GM06990 (cell line): ENCODE data around the gene SERPINI2.
"Not testable (repeated sequence)": the region's sequence is repeated elsewhere in the genome, so short reads cannot be mapped to it uniquely, and the experiment has no call there.

ENCODE experiments used
- DNase-seq: peaks from one replicate; pipeline ENCODE4 v3.0.0-alpha.2; 2011; ENCODE audit not compliant: insufficient read length; ENCODE audit errors: extremely low read depth
- H3K27me3 ChIP-seq: replicated peaks from 2 replicates; pipeline ENCODE4 v1.6.0; 2011; ENCODE audit warnings: low read length; ENCODE audit not compliant: control insufficient read depth, insufficient read depth
- H3K36me3 ChIP-seq: 2 replicates; pipeline ENCODE4 v1.5.1; 2011; ENCODE audit warnings: low read length; ENCODE audit not compliant: control insufficient read depth, insufficient read depth
- H3K4me3 ChIP-seq: replicated peaks from 2 replicates; pipeline ENCODE4 v1.5.1; 2011; ENCODE audit warnings: low read depth, mild to moderate bottlenecking, control low read depth, low read length
- TF ChIP-seq, protein P1 (sequence below): IDR thresholded peaks from 2 replicates; pipeline ENCODE4 v1.5.1; 2011; ENCODE audit warnings: low read length, control low read depth, mild to moderate bottlenecking, inconsistent platforms; ENCODE audit not compliant: insufficient read depth, poor library complexity, severe bottlenecking

SERPINI2 gene

DNA sequence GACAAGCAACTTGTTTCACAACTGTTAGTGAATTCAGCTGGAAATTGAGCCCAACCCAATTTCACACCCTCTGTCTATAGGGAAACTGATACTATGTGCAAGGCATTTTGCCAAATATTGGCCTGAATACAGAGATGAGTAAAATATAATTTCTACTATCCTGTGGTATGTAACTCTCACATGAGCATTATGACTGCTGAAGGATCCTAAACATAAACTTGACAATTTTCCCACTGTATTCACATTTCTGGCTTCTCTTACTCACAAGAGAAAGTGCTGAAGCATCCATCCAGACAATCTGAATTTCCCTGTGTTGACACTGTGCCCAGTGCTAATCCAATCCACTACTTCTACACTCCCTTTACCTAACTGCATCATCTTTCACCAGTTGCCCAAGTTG is 28.4 kb downstream of the SERPINI2 start:
- Histone ChIP-seq H3K36me3 (no peaks in the 10 kb centered on the region), H3K4me3 (no peak overlapping the region), H3K27me3 (no peaks in the 10 kb centered on the region)
- no peak for DNase-seq
- TF ChIP-seq, protein P1, sequence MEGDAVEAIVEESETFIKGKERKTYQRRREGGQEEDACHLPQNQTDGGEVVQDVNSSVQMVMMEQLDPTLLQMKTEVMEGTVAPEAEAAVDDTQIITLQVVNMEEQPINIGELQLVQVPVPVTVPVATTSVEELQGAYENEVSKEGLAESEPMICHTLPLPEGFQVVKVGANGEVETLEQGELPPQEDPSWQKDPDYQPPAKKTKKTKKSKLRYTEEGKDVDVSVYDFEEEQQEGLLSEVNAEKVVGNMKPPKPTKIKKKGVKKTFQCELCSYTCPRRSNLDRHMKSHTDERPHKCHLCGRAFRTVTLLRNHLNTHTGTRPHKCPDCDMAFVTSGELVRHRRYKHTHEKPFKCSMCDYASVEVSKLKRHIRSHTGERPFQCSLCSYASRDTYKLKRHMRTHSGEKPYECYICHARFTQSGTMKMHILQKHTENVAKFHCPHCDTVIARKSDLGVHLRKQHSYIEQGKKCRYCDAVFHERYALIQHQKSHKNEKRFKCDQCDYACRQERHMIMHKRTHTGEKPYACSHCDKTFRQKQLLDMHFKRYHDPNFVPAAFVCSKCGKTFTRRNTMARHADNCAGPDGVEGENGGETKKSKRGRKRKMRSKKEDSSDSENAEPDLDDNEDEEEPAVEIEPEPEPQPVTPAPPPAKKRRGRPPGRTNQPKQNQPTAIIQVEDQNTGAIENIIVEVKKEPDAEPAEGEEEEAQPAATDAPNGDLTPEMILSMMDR: no peak

DNA sequence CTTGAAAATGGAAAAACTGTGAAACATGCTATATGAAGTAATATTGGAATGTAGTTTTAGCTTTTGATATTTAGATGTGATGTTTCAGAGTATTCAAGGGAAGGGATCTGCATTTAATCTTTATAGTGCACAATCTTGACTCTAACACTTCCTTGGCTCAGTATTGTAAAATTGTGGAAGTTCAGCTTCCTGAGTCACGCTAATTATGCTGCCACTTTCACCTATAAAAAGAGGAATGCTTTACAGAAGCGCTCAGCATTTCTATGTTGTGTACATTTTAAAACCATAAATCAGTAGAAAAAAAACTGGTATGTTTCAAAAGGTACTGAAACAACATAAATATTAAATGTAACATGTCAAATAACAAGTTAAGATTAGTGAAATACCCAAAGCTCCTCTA is 32.6 kb downstream of the SERPINI2 start:
- no peak for DNase-seq
- TF ChIP-seq, protein P1: no peak

DNA sequence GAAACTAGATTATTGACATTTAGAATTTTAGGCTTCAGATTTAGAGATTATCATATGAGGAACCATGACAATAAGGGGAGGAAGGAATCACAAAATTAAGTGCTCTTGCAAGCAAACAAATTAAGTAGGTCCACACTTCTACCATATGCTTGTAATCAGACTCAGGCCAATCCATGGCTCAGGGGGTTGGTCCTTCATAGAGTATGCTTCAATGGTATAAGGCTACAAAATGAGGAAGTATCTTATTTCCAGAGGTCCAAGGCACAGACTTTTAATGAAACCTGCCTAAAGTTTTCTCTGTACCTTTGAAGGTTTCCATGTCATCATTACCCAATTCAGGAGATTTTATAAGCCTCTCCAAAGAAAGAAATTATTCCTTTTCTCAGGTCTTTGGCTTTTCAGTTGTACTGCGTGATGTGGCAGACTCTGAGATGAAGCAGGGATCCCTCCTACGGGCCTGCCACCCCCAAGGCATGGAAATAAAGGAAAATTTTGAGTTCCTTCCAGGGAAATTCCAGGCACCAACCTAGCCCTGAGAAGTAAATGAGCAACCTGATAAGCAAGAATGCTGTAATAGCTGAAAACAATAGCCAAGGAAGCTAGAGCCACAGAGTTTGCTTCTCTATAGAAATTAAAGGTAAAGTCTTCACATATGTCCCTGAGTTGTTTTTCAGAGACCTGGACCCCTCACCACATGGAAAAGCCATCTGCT is 36.3 kb downstream of the SERPINI2 start:
- no peak for DNase-seq
- no peaks in the 10 kb centered on the region for H3K27me3 ChIP-seq
- H3K4me3 ChIP-seq: no peak overlapping the region
- TF ChIP-seq, protein P1: no peak
- no peaks in the 10 kb centered on the region for H3K36me3 ChIP-seq

More for the DNA sequence above, 32.6 kb downstream of the SERPINI2 start:
- H3K4me3 ChIP-seq: no peak overlapping the region
- no peaks in the 10 kb centered on the region for H3K36me3 ChIP-seq
- no peaks in the 10 kb centered on the region for H3K27me3 ChIP-seq

DNA sequence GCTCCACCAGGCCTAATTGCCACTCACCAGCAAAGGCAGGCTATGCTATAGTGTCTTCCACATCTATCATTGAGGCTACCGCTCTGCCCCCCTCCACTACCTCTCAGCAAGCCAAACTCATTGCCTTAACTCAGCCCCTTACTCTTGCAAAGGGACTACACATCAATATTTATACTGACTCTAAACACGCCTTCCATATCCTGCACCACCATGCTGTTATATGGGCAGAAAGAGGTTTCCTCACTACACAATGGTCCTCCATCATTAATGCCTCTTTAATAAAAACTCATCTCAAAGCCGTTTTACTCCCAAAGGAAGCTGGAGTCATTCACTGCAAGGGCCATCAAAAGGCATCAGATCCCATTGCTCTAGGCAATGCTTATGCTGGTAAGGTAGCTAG is 46.9 kb downstream of the SERPINI2 start:
- DNase-seq, H3K36me3 ChIP-seq, H3K27me3 ChIP-seq, H3K4me3 ChIP-seq: not testable (repeated sequence)

DNA sequence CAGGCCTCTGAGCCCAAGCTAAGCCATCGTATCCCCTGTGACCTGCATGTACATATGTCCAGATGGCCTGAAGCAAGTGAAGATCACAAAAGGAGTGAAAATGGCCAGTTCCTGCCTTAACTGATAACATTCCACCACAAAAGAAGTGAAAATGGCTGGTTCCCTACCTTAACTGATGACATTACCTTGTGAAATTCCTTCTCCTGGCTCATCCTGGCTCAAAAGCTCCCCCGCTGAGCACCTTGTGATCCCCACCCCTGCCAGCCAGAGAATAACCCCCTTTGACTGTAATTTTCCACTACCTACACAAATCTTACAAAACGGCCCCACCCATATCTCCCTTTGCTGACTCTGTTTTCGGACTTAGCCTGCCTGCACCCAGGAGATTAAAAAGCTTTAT is 51.4 kb downstream of the SERPINI2 start:
- H3K27me3 ChIP-seq, H3K36me3 ChIP-seq, H3K4me3 ChIP-seq, DNase-seq: not testable (repeated sequence)

DNA sequence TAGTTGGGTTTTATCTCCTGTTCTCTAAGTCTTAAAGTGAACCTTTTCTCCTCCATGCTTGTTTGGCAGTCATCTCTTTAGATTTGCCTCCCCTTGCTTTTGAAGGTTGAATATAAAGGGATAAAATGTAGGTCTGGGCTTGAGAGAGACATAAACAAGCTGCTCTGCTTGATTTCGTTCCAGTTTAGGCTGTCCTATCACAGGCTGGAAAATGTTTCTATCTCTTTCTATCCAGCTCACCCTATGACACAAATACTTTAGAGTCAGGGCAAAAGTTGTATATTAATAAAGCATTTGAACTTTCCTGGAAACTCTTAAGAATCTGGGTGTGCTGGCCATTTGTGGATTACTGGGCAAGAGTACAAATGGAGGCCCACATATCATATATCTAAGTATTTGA is 64.2 kb downstream of the SERPINI2 start:
- TF ChIP-seq, protein P1: no peak
- Histone ChIP-seq H3K4me3 (no peak overlapping the region), H3K27me3 (no peaks in the 10 kb centered on the region), H3K36me3 (no peaks in the 10 kb centered on the region)
- no peak for DNase-seq
